Smooth muscle cell of the brain vasculature (primary cell): ENCODE results near the gene PTTG2.
"Not testable (repeated sequence)": the region's sequence is repeated elsewhere in the genome, so short reads cannot be mapped to it uniquely, and the experiment has no call there.

Experiments
- DNase-seq: peaks from one replicate; pipeline ENCODE4 v3.0.0-alpha.2; 2012; ENCODE audit warnings: low read depth, low spot score

The PTTG2 gene

GRCh38 chr4:37956941-37957340 lies 3.3 kb upstream of the PTTG2 start:
- no peak for DNase-seq

- no peak for DNase-seq
These were observed 1.3 kb upstream of the PTTG2 start for GRCh38 chr4:37958932-37959331.

- no peak for DNase-seq
These were observed 667 bp downstream of the PTTG2 start for GRCh38 chr4:37960679-37961450.

- no peak for DNase-seq
These were observed 4.7 kb downstream of the PTTG2 start for GRCh38 chr4:37964734-37965457.

GRCh38 chr4:37966044-37966443 lies 5.8 kb downstream of the PTTG2 start:
- no peak for DNase-seq

GRCh38 chr4:37967736-37968135 lies 7.5 kb downstream of the PTTG2 start:
- no peak for DNase-seq

- no peak for DNase-seq
These were observed 8.5 kb downstream of the PTTG2 start for GRCh38 chr4:37968747-37969146.

GRCh38 chr4:37970702-37971101 lies 10.5 kb downstream of the PTTG2 start:
- no peak for DNase-seq

GRCh38 chr4:37971202-37971601 lies 11.0 kb downstream of the PTTG2 start:
- no peak for DNase-seq

- no peak for DNase-seq
These were observed 13.2 kb downstream of the PTTG2 start for GRCh38 chr4:37973441-37973840.

GRCh38 chr4:37975321-37975822 lies 15.2 kb downstream of the PTTG2 start:
- not testable (repeated sequence) for DNase-seq

- DNase-seq = no peak
These were observed 16.3 kb downstream of the PTTG2 start for GRCh38 chr4:37976507-37976906.

- DNase-seq = no peak
These were observed 16.8 kb downstream of the PTTG2 start for GRCh38 chr4:37976991-37977470.

- no peak for DNase-seq
These were observed 17.5 kb downstream of the PTTG2 start for GRCh38 chr4:37977471-37978247.

GRCh38 chr4:37978248-37978924 lies 18.2 kb downstream of the PTTG2 start:
- no peak for DNase-seq

- no peak for DNase-seq
These were observed 20.0 kb downstream of the PTTG2 start for GRCh38 chr4:37980246-37980645.

GRCh38 chr4:37981425-37981824 lies 21.2 kb downstream of the PTTG2 start:
- no peak for DNase-seq

- DNase-seq = no peak
These were observed 21.9 kb downstream of the PTTG2 start for GRCh38 chr4:37981844-37982720.

- no peak for DNase-seq
These were observed 22.5 kb downstream of the PTTG2 start for GRCh38 chr4:37982736-37983135.

- DNase-seq = no peak
These were observed 23.8 kb downstream of the PTTG2 start for GRCh38 chr4:37983951-37984350.
